ENCODE data around the gene PRKD1.
"Not testable (repeated sequence)": the region's sequence is repeated elsewhere in the genome, so short reads cannot be mapped to it uniquely, and the experiment has no call there.

DNA sequence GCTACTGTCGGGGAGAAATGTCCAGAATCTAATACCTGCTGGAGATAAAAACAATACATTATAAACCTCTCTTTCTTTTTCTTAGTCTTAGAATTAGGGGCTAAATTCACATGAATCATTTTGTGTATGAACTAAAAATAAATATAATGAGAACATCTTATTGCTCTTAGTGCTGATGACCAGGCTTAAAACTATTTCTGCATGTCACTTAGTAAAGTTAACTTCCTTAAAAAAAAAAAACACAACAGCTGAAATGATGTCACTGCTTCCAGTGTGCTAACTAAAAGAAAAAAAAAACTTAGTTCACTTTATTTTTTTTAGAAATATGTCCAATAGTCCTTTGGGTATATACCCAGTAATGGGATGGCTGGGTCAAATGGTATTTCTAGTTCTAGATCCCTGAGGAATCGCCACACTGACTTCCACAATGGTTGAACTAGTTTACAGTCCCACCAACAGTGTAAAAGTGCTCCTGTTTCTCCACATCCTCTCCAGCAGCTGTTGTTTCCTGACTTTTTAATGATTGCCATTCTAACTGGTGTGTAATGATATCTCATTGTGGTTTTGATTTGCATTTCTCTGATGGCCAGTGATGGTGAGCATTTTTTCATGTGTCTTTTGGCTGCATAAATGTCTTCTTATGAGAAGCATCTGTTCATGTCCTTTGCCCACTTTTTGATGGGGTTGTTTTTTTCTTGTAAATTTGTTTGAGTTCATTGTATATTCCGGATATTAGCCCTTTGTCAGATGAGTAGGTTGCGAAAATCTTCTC is 200.9 kb downstream of the PRKD1 start:
- TF ChIP-seq CTCF (IDR thresholded peaks at IDR 0.05; ENCODE audit: poor library complexity); EZH2 (IDR thresholded peaks at IDR 0.05; ENCODE audit: borderline replicate concordance): not testable (repeated sequence)

Measured in hepatocyte (in vitro differentiated cells).